Posterior cingulate gyrus (tissue), 11 donors: ENCODE measurements around the gene TIMP3.

Experiments
- DNase-seq, 10 donors: peaks; one replicate each; pipeline versions ENCODE4 v3.0.0 to v3.0.0-alpha.2; 2020 to 2021; ENCODE audit warnings: mixed read lengths in 3 of 10
- intact Hi-C: fragments of 100-400 bp; cut with DNase I; formaldehyde crosslinking; loops from one replicate; pipeline ENCODE4 v1.15.1; 2023

The TIMP3 gene

DNA sequence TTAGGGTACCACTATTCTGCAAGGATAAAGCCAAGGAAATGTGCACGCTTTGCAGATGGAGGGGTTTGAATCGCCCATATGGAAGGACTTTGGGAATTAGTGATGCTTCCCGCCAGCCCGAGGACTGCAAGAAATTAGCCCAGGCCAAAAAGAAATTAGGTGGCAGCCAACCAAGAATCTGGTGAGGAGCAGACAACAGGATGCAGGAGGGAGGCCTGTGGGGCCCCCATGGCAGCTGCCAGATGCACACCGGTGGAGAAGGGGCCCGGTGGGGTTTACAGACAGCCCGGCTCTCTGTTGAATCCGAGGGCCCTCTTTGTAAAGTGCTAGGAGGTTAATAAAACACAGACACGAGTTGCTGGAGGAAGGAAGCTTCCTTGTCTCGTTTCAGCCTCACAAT lies 73.5 kb downstream of the TIMP3 start:
- no peak for DNase-seq
- intact Hi-C loops, result no loop called here

DNA sequence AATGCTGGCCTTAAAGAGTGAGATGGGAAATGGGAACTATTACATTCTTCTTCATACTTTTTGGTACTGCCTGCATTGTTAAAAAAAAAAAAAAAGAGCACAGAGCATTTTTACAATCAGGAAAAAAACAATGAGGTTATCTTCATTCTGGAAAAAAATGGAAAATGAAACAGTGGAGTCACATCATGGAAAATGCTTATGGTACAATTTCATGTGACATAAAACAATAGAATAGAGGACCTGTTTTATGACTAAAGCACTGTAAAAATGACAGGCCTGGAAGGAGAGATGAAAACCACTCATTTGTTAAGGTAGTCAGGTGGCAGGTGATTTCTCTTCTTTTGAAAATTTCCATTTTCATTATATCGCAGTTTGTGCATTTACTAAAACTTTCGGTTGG lies 75.0 kb downstream of the TIMP3 start:
- no peak for DNase-seq
- intact Hi-C loops, result no loop called here

DNA sequence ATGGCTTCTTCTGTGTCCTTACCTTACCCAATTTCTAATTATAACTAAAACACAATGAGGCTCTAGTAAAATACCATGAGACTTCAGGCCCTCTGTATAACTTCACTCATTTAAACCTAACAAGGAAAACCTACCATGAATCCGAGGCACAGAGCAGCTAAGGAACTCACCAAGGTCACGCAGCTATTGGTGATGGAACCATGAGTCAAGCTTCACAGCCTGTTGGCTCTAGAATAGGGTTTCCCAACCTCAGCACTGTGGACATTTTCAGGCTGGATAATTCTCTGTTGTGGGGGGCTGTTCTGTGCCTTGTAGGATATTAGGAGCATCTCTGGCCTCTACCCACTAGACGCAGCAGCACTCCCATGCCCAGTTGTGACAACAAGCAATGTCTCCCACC lies 75.7 kb downstream of the TIMP3 start:
- intact Hi-C loops, result no loop called here
- DNase-seq, result no peak

DNA sequence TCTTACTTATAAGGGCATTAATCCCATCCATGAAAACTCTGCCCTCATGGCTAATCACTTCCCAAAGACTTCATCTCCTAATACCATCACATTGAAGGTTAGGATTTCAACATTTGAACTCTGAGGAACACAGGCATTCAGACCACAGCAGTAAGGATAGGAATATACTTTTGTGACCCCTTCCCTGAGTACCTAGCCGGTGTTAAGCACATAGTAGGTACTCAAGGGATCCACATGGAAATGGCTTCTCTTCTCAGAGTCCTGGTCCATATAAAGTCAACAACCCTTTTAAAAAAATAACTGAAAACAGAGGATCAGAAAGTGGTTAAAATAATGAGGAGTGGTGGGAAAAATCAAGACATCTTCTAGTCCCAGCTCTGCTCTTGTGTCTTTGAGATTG lies 78.0 kb downstream of the TIMP3 start:
- intact Hi-C loops, result no loop called here
- no peak for DNase-seq

DNA sequence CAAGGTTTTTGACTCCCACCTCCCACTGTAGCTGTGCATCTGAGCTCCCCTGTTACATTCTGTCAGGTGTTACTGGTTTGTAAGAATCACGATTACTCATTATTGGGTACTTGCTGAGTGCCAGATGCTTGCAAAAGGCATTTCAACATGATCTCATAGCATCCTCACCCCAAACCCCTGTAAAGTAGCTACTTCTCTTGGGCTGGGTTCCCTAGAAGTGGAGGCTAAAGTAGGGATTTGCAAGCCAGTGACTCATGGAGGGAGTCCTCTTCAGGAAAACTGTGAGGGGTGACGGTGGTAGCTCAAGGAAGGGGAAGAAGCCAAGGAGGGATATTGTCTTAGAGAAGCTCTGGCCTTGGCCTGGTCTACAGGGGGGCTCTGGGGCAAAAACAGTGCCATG lies 78.6 kb downstream of the TIMP3 start:
- intact Hi-C loops, result no loop called here
- DNase-seq, result no peak

DNA sequence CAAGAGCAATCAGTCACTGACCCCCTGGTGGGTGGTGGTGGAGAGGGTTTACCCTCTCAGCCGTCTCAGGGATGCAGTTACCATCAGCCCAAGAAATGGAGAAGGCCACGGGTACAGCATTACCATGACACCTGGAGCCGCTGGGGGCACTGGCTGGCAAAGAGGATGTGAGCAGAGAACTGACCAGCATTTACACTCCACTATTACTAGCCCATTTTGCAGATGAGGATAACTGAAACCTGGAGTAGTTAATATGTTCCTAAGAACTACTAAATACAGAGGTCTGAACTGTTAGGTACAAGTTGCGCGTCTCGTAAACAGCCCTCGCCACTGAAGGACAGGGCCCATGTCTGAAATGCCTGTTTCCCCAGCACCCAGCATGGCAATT lies 79.0 kb downstream of the TIMP3 start:
- intact Hi-C loops, result no loop called here
- no peak for DNase-seq

DNA sequence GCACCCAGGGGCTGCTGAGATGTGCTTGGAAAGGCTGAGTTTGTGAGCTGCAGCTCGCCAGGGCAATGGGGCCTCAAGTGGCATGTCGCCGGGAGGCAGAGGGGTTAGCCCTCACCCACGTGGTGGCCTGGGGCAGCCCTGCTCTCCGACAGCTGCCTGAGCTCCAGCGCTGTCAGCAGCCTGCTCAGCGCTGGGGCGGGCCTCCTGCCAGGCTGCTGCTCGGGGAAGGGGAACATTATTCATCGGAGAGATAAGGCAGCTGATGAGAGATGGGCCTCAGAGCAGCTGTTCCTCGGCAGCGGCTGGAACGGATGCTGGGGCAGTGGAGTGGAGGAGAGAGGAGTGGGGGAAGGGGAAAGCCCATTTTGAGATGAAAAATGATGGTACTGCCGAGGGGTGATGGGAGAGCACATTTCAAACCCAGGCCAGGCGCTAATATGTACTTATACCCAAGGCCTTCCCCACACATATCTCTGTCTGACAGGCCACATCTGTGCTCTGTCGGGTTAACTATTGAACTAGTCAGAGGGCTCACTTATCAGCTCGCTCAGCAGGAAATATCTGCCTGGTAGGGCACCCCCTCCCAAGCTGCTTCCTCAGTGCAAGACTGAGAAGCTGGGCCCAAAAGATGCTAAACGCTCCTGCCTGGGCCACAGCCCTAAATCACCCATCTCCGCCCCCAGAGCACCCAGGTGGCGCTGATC lies 79.5 kb downstream of the TIMP3 start:
- intact Hi-C loops, result no loop called here
- peak in 8 of 10 donors; percentile 26 to 91 (median 46) for DNase-seq

DNA sequence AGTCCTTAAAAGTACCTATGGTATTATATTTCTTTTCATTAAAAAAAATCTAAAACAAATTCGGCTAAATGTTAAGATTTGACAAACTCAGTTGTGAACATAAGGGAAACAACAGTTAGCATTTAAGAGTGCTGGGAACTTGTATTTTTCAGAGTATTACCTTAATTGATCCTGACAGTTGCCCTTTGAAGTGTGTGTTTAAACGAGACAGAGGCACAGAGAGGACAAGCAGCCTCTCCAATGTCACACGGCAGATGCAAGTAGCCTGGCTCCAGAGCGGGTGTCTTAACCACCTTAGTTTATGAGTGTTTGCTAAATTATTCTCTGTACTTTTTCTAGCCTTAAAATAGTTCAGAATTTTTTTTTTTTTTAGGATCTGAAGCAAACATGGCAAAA lies 80.9 kb downstream of the TIMP3 start:
- intact Hi-C loops, result no loop called here
- DNase-seq, result no peak

DNA sequence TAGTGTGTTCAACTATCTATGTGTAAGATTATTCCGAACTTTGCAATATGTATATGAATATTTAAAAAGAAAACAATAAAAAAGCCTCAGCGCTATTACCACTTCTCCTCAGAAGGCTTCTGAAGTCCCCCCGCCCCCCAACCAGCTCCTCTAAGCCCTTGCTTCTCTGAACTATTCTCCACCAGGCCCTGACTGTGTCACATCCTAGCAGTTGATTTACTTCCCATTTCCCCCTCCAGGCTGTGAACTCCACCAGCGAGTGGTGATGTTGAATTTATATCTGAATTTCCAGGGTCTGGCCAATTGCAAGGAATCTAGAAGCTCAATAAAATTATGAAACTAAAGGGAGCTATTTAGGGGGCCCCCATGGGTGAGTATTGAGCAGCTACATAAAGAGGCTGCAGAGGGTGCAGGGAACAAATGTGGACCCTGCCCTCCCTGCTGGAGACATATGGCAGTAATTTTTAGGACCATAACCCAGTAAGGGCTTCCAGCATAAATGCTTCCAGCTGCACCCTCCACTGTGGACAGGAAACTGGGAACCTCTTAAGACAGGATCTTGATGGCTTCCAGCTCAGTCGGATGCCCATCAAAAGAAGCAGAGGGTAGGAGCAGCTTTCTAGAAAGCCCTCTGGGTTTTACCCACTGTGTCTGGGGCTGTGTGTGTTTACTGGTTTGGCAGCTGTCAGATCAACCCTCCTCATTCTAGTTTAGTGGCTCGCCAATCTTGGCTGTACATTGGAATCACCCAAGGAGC lies 81.4 kb downstream of the TIMP3 start:
- intact Hi-C loops, result no loop called here
- DNase-seq, result no peak

DNA sequence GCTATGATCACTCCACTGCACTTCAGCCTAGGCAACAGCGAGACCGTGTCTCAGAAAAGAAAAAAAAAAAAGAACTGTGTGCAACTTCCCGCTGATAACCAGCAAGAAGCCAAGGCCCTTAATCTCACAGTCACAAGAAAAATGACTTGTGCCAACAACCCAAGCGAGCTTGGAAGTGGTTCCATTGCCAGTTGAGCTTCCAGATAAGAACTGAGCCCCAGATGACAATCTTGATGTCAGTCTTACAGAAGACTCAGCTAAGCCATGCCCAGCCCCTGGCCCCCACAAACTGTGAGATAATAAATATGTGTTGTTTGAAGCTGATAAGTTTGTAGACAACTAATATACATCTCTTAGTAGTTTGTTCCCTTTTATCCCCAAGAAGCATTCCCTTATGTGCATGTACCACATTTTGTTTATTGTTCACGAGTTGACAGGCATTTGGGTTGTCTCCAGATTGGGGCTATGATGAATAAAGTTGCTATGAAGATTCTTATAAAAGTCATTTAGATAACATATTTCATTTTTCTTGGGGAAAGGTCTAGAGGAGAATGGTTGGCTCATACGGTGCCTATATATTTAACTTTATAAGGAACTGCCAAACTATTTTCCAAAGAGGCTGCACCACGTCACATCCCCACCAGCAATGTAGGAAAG lies 85.9 kb downstream of the TIMP3 start:
- intact Hi-C loops, result no loop called here
- no peak for DNase-seq

DNA sequence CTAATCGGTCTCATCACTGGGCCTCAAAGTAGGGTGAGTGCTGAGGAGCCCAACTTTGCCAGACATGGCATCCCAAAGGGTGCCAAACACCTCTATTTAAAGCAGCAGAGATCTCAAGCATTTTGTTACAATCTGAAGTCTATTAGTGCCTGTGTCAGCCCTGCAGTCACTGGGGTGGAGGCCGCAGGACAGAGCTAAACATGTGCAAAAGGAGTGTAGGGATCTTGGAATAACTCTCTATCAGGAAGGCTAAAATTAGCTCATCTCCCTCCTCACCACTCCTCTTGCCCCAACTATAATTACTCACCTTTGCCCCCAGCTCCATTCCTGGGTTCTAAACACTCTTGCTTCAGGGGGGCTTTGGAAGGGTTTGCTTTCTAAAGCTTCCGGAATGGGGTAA lies 87.5 kb downstream of the TIMP3 start:
- no peak for DNase-seq
- intact Hi-C loops, result no loop called here

DNA sequence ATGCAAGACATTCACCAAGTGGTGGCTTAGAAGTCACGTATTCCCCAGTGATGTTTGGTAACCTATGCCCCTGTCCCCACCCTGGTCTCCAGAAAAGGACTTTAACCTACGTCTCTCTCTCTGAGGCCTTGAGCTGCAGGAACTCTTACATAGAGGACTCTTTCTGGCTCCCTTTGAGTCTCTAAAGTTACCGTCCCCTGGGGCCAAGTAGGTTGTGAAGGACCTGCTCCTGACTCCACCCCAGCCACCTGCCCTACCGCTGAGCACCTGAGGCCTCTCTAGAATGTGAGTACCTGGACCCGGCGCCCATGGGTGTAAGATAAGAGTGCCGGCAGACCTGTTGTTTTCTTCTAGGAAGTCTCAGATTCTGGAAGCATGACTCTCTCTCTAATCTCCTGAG lies 95.4 kb downstream of the TIMP3 start:
- intact Hi-C loops, result no loop called here

DNA sequence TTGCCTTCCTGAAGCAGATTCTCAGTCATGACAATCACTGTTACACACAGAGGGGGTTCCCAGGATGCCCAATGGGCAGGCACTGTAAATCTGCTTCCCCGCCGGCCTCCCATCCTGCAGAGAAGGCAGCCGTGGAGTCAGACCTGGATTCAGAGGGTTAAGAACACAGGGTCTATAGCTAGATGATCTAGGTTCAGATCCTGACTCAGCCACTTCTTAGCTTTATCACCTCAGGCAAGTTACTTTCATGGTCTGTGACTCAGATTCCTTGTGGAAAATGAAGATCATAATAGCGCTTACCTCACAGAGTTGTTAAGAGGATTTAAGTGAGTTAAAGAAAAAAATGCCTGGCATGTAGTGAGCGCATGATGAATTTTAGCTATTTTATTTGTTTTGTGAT lies 95.9 kb downstream of the TIMP3 start:
- intact Hi-C loops, result no loop called here
- no peak for DNase-seq

More for the DNA sequence above, 95.4 kb downstream of the TIMP3 start:
- no peak for DNase-seq

DNA sequence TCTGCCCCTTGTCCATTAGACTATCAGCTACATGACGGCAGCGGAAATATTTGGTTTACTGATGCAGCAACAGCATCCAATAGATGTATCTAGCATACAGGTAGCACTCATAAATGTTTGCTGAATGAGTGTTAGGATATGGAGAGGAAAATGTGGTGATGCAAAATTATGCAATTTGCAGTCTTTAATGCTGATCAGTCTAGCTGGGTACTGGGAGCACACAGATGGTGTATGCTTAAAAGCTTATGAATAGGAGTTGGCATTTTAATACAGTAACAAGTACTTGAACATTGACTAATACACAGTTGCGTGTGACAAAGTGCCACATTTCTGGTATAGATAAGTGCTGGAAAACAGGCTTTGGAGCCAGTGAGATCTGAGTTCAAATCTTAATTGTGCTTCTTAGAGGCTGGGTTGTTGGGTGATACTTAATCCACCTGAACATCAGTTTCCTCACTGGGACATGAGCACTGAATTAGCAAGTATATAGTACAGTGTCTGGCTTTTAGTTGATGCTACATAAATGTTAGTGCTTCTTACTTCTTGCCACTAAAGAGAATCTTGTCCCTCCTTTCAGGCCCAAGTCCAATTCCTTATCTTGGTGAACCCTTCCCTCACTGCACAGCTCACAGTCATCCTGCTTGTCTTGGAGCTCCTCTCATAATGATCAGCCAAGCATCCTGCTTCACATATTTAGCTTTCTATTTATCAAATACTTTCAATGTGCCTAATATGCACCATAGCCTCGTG lies 99.6 kb downstream of the TIMP3 start:
- DNase-seq, result no peak
- intact Hi-C loops, result no loop called here

DNA sequence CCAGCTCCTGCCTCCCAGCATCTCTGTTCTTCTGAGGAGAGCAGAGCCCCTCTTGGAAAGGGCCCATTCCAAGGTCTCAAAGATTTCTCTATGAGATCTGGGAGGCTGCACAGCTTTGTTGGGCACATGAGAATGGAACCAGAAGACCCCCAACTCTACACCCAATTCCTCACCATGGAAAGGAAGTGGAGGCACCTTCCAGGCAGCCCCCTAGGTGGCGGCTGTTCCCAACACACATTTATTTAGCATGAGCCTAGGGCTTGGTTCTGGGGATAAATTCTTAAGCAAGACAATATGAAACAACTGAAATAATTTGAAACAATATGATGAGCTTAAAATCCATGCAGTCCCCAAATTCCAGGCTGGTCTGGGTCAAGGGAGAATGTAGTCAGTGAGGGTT lies 100.4 kb downstream of the TIMP3 start:
- intact Hi-C loops, result no loop called here
- DNase-seq, result no peak

DNA sequence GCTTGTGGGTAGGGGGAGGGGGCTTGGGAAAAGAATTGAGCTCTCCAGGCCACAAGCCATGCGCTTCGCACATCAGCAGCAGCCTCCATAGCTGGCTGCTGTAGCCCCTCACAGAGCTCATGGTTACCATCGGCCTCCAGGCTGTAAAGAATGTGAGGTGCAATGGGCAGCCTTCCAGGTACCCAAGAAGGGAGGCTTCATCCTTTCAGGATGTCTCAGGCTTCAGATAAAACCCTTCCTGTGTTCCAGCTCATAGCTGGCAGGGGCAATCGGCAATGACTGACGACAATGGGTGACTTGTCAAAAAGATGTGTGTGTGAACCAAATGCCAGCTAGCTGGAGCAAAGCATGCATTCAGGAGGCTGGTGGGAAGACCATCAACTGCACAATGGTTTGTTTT lies 102.0 kb downstream of the TIMP3 start:
- intact Hi-C loops, result no loop called here
- DNase-seq, result no peak

DNA sequence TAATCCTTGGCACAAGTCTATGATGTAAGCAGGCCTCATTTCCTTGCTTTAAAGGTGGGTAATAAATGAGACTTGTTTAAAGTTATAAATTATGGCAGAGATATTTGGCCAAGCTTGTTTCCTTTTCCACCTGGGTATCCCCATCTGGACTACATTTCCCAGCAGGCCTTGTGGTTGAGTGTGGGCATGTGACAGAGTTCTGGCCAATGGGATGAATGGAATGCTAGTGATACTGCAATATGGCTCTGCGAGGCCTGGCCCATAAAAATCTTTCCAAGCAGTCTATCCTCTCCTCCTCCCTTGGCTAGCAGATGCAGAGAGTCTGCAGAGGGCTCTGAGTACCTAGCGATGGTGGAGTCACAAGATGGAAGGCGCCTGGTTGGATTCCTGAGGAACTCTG lies 102.5 kb downstream of the TIMP3 start:
- intact Hi-C loops, result no loop called here
- peak in 5 of 10 donors; percentile 19 to 85 (median 47) for DNase-seq

DNA sequence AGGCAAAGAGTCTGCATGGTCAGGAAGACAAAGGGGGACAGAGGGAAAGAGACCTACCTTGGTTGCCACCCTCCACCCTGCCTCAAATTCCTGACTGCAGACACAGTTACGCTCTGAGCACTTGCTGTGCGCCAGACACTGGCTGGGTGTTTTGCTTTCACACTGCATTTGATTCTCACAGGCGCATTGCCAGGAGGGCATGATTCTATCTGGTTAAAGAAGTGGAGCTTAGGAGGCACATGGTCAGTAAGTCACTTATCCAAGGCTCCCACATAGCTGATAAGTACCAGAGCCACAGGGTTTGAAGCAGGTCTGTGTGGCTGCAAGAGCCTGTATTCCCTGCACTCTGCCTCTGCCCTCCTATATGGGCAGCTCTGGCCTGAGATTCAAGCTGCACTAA lies 103.9 kb downstream of the TIMP3 start:
- intact Hi-C loops, result no loop called here
- peak in 6 of 10 donors; percentile 17 to 82 (median 38) for DNase-seq

DNA sequence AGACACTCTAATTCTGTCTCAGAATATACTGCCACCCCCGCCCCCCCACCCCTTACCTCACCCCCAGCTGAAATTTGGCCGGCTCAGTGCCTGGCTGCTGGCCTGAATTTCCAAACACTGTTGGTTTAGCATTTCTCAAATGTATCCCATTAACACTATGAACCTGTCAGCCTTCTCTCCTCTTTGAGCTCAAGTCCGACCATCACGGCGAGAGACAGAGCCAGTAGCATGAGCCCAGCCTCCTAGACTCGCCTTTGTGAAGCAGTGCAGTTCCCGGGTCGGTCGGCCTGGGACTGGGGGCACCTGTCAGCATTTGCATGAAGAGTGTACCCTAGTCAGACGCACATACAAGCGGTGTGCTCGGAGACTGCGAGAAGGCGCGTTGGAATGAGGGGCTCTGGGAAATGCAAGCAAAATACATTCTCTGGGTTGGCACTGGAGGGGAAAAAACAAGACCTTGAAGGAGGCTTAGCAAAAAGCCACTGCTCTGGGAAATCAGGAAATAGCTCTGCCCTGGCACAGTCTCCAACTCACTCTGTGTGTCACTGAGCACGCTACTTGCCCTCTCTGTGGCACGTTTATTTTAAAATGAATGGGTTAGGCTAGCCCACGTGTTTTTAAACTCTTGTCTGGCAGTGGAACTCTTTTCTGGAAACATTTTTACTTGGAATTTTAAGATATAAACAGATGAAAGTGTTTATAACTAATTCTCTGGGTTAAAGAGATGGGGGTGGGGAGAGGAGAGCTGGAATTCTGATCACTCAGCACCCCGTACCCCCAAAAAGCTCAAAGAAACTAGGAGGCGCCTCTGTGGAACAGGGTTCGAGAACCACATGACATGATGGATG lies 108.3 kb downstream of the TIMP3 start:
- DNase-seq, result peak in 2 of 10 donors; percentile 81 to 83
- intact Hi-C loops, result no loop called here

DNA sequence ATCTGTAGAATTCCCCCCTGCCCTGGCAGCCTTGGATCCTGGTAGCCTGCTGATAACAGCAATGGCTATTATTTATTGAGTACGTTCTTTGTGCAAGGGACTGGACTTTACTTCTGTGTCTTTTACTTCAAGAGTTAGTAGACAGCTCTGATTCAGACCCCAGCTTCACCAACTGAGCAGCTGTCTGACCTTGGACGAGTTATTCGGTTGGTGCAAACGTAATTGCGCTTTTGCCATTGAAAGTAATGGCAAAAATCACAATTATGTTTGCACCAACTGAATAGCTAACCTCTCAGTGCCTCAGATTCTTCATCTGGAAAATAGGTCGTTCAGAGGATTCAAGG lies 108.9 kb downstream of the TIMP3 start:
- intact Hi-C loops, result no loop called here

More for the DNA sequence above, 108.9 kb downstream of the TIMP3 start:
- DNase-seq, result no peak
